IPS-15b (cell line): Measurements from ENCODE around the gene ASIC4.

Source experiments
- H3K27me3 ChIP-seq: one replicate; pipeline ENCODE4 v1.6.1; 2013; ENCODE audit warnings: low read length; ENCODE audit not compliant: control insufficient read depth, insufficient read depth
- H3K36me3 ChIP-seq: one replicate; pipeline ENCODE4 v1.6.1; 2013; ENCODE audit warnings: low read length; ENCODE audit not compliant: control insufficient read depth, insufficient read depth
- H3K4me1 ChIP-seq: one replicate; pipeline ENCODE4 v1.6.1; 2013; ENCODE audit warnings: mild to moderate bottlenecking, low read length; ENCODE audit not compliant: control insufficient read depth, insufficient read depth
- H3K4me3 ChIP-seq: one replicate; pipeline ENCODE4 v1.5.1; 2013; ENCODE audit warnings: low read depth, low read length
- H3K9ac ChIP-seq: one replicate; pipeline ENCODE4 v1.6.1; 2013; ENCODE audit warnings: low read depth, mild to moderate bottlenecking, low read length
- H3K9me3 ChIP-seq: one replicate; pipeline ENCODE4 v1.6.1; 2013; ENCODE audit warnings: mild to moderate bottlenecking, low read length; ENCODE audit not compliant: control insufficient read depth, insufficient read depth

ASIC4 gene

GRCh38 chr2:219484343-219485200, 29.7 kb upstream of the ASIC4 start:
- peaks cover 13% of the 10 kb centered on the region for H3K36me3 ChIP-seq
- peaks cover 16% of the 10 kb centered on the region for H3K4me1 ChIP-seq
- peaks cover 34% of the 10 kb centered on the region for H3K27me3 ChIP-seq
- H3K4me3 ChIP-seq = peak overlapping the region; percentile 35
- H3K9ac ChIP-seq = no peak overlapping the region
- no peaks in the 10 kb centered on the region for H3K9me3 ChIP-seq

- no peaks in the 10 kb centered on the region for H3K9me3 ChIP-seq
- peaks cover 8% of the 10 kb centered on the region for H3K36me3 ChIP-seq
- no peak overlapping the region for H3K9ac ChIP-seq
- peaks cover 34% of the 10 kb centered on the region for H3K27me3 ChIP-seq
- peaks cover 16% of the 10 kb centered on the region for H3K4me1 ChIP-seq
- H3K4me3 ChIP-seq = peak overlapping the region; percentile 35
Observed at GRCh38 chr2:219485201-219485580, 29.1 kb upstream of the ASIC4 start.

- H3K4me1 ChIP-seq = peaks cover 16% of the 10 kb centered on the region
- H3K9me3 ChIP-seq = no peaks in the 10 kb centered on the region
- H3K9ac ChIP-seq = no peak overlapping the region
- H3K27me3 ChIP-seq = peaks cover 34% of the 10 kb centered on the region
- peaks cover 5% of the 10 kb centered on the region for H3K36me3 ChIP-seq
- H3K4me3 ChIP-seq = no peak overlapping the region
Observed at GRCh38 chr2:219486380-219486959, 27.8 kb upstream of the ASIC4 start.

GRCh38 chr2:219488149-219488843, 26.0 kb upstream of the ASIC4 start:
- Histone ChIP-seq H3K27me3 (peaks cover 31% of the 10 kb centered on the region), H3K9me3 (no peaks in the 10 kb centered on the region), H3K4me3 (no peak overlapping the region), H3K9ac (no peak overlapping the region), H3K4me1 (peaks cover 16% of the 10 kb centered on the region), H3K36me3 (peaks cover 2% of the 10 kb centered on the region)

GRCh38 chr2:219488844-219489194, 25.5 kb upstream of the ASIC4 start:
- Histone ChIP-seq H3K9ac (no peak overlapping the region), H3K4me3 (no peak overlapping the region), H3K27me3 (peaks cover 35% of the 10 kb centered on the region), H3K36me3 (peaks cover 2% of the 10 kb centered on the region), H3K9me3 (no peaks in the 10 kb centered on the region), H3K4me1 (peaks cover 16% of the 10 kb centered on the region)

GRCh38 chr2:219489315-219489714, 25.0 kb upstream of the ASIC4 start:
- no peak overlapping the region for H3K4me3 ChIP-seq
- no peaks in the 10 kb centered on the region for H3K9me3 ChIP-seq
- H3K9ac ChIP-seq = no peak overlapping the region
- peaks cover 35% of the 10 kb centered on the region for H3K27me3 ChIP-seq
- H3K36me3 ChIP-seq = peaks cover 2% of the 10 kb centered on the region
- H3K4me1 ChIP-seq = peaks cover 16% of the 10 kb centered on the region

- Histone ChIP-seq H3K27me3 (peaks cover 35% of the 10 kb centered on the region), H3K36me3 (peaks cover 2% of the 10 kb centered on the region), H3K9ac (no peak overlapping the region), H3K4me3 (no peak overlapping the region), H3K9me3 (no peaks in the 10 kb centered on the region), H3K4me1 (peaks cover 17% of the 10 kb centered on the region)
Observed at GRCh38 chr2:219490186-219490585, 24.1 kb upstream of the ASIC4 start.

GRCh38 chr2:219490600-219491130, 23.6 kb upstream of the ASIC4 start:
- Histone ChIP-seq H3K9ac (no peak overlapping the region), H3K36me3 (peaks cover 2% of the 10 kb centered on the region), H3K4me1 (peaks cover 13% of the 10 kb centered on the region), H3K27me3 (peaks cover 33% of the 10 kb centered on the region), H3K9me3 (no peaks in the 10 kb centered on the region), H3K4me3 (no peak overlapping the region)

GRCh38 chr2:219491278-219491963, 22.9 kb upstream of the ASIC4 start:
- no peak overlapping the region for H3K9ac ChIP-seq
- no peaks in the 10 kb centered on the region for H3K9me3 ChIP-seq
- peaks cover 9% of the 10 kb centered on the region for H3K4me1 ChIP-seq
- H3K36me3 ChIP-seq = peaks cover 2% of the 10 kb centered on the region
- no peak overlapping the region for H3K4me3 ChIP-seq
- H3K27me3 ChIP-seq = peaks cover 35% of the 10 kb centered on the region

GRCh38 chr2:219492575-219492974, 21.7 kb upstream of the ASIC4 start:
- H3K9me3 ChIP-seq = no peaks in the 10 kb centered on the region
- H3K27me3 ChIP-seq = peaks cover 43% of the 10 kb centered on the region
- peaks cover 2% of the 10 kb centered on the region for H3K36me3 ChIP-seq
- peaks cover 2% of the 10 kb centered on the region for H3K4me1 ChIP-seq
- H3K9ac ChIP-seq = no peak overlapping the region
- H3K4me3 ChIP-seq = no peak overlapping the region

- H3K4me1 ChIP-seq = peaks cover 2% of the 10 kb centered on the region
- no peaks in the 10 kb centered on the region for H3K9me3 ChIP-seq
- no peak overlapping the region for H3K9ac ChIP-seq
- peaks cover 45% of the 10 kb centered on the region for H3K27me3 ChIP-seq
- peaks cover 2% of the 10 kb centered on the region for H3K36me3 ChIP-seq
- H3K4me3 ChIP-seq = no peak overlapping the region
Observed at GRCh38 chr2:219493086-219493485, 21.2 kb upstream of the ASIC4 start.
